ENCODE data around the gene TNNT3.

Gene TNNT3

GRCh38 chr11:1892116-1892515 is 27.4 kb upstream of the TNNT3 start:
- ChIA-PET POLR2A (interaction anchor here (1.2 kb wide), 1 partner anchor 25 kb away, joined by 3 read pairs; no protein-coding TSS in a partner anchor), CTCF (no interaction called here)
- DNase-seq (ENCODE audit: extremely low spot score), result no peak
- TF ChIP-seq ELF4 (IDR thresholded peaks at IDR 0.05), result no peak
- TF ChIP-seq ARNT (IDR thresholded peaks at IDR 0.05), result no peak
- TF ChIP-seq CTBP1 (IDR thresholded peaks at IDR 0.05; ENCODE audit: borderline replicate concordance), result no peak
- no peak for TF ChIP-seq BHLHE40 (IDR thresholded peaks at IDR 0.05; ENCODE audit: borderline replicate concordance)
- TF ChIP-seq FOXA1 (IDR thresholded peaks at IDR 0.05), result no peak
- no peak for TF ChIP-seq HDGF (IDR thresholded peaks at IDR 0.05; ENCODE audit: borderline replicate concordance)
- TF ChIP-seq L3MBTL2 (conservative IDR thresholded peaks at IDR 0.05), result no peak

GRCh38 chr11:1892558-1892957 is 26.9 kb upstream of the TNNT3 start:
- no peak for DNase-seq (ENCODE audit: extremely low spot score)
- ChIA-PET POLR2A (no interaction called here), CTCF (no interaction called here)
- TF ChIP-seq ELF4 (IDR thresholded peaks at IDR 0.05) (no peak), ZNF384 (IDR thresholded peaks at IDR 0.05) (no peak), CTBP1 (IDR thresholded peaks at IDR 0.05; ENCODE audit: borderline replicate concordance) (no peak), L3MBTL2 (conservative IDR thresholded peaks at IDR 0.05) (no peak), TARDBP (IDR thresholded peaks at IDR 0.05) (no peak)
- TF ChIP-seq, protein P1, sequence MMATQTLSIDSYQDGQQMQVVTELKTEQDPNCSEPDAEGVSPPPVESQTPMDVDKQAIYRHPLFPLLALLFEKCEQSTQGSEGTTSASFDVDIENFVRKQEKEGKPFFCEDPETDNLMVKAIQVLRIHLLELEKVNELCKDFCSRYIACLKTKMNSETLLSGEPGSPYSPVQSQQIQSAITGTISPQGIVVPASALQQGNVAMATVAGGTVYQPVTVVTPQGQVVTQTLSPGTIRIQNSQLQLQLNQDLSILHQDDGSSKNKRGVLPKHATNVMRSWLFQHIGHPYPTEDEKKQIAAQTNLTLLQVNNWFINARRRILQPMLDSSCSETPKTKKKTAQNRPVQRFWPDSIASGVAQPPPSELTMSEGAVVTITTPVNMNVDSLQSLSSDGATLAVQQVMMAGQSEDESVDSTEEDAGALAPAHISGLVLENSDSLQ (IDR thresholded peaks at IDR 0.05), result no peak

- ChIA-PET CTCF (no interaction called here), POLR2A (no interaction called here)
- DNase-seq (ENCODE audit: extremely low spot score), result no peak
- TF ChIP-seq, protein P1 (IDR thresholded peaks at IDR 0.05), result no peak
- TF ChIP-seq ARNT (IDR thresholded peaks at IDR 0.05), result no peak
- TF ChIP-seq L3MBTL2 (conservative IDR thresholded peaks at IDR 0.05), result no peak
- no peak for TF ChIP-seq HDGF (IDR thresholded peaks at IDR 0.05; ENCODE audit: borderline replicate concordance)
- no peak for TF ChIP-seq FOXA1 (IDR thresholded peaks at IDR 0.05)
- TF ChIP-seq TARDBP (IDR thresholded peaks at IDR 0.05), result no peak
- TF ChIP-seq BHLHE40 (IDR thresholded peaks at IDR 0.05; ENCODE audit: borderline replicate concordance), result no peak
- no peak for TF ChIP-seq ELF4 (IDR thresholded peaks at IDR 0.05)
- no peak for TF ChIP-seq SUZ12 (IDR thresholded peaks at IDR 0.05)
- TF ChIP-seq LEF1 (IDR thresholded peaks at IDR 0.05; ENCODE audit: borderline replicate concordance), result no peak
Observed at GRCh38 chr11:1893581-1894359, 25.7 kb upstream of the TNNT3 start.

- TF ChIP-seq LEF1 (IDR thresholded peaks at IDR 0.05; ENCODE audit: borderline replicate concordance) (no peak), SUZ12 (IDR thresholded peaks at IDR 0.05) (no peak), FOXA1 (IDR thresholded peaks at IDR 0.05) (no peak), L3MBTL2 (conservative IDR thresholded peaks at IDR 0.05) (no peak), BHLHE40 (IDR thresholded peaks at IDR 0.05; ENCODE audit: borderline replicate concordance) (no peak), TARDBP (IDR thresholded peaks at IDR 0.05) (no peak), NFRKB (IDR thresholded peaks at IDR 0.05) (no peak), FOXK2 (IDR thresholded peaks at IDR 0.05) (no peak), FOXM1 (IDR thresholded peaks at IDR 0.05; ENCODE audit: borderline replicate concordance) (no peak)
- POLR2A ChIA-PET, result no interaction called here
- CTCF ChIA-PET, result no interaction called here
- DNase-seq (ENCODE audit: extremely low spot score), result no peak
Observed at GRCh38 chr11:1894759-1895158, 24.7 kb upstream of the TNNT3 start.

DNA sequence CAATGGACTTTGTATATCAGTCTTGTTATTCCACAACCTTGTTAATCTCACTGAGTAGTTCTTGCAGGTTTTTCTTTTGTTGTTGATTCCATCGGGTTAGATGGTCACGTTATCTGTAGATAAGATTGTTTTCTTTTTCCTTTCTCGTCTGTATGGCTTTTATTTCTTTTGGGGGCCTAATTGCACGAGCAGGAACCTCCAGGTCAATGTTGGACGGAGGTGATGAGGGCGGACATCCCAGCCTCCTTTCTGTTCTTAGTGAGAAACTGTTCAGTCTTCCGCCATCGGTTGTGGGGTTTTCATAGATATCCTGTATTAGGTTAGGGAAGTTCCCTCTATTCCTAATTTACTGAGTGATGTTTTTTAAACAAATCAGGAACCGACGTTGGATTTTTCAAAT is 23.0 kb upstream of the TNNT3 start:
- DNase-seq (ENCODE audit: extremely low spot score), result no peak
- POLR2A ChIA-PET, result no interaction called here
- TF ChIP-seq FOXM1 (IDR thresholded peaks at IDR 0.05; ENCODE audit: borderline replicate concordance) (no peak), FOXK2 (IDR thresholded peaks at IDR 0.05) (no peak), SUZ12 (IDR thresholded peaks at IDR 0.05) (no peak), TARDBP (IDR thresholded peaks at IDR 0.05) (no peak), L3MBTL2 (conservative IDR thresholded peaks at IDR 0.05) (no peak), SP1 (IDR thresholded peaks at IDR 0.05) (no peak), CTBP1 (IDR thresholded peaks at IDR 0.05; ENCODE audit: borderline replicate concordance) (no peak), ELF4 (IDR thresholded peaks at IDR 0.05) (no peak), ARNT (IDR thresholded peaks at IDR 0.05) (no peak), BHLHE40 (IDR thresholded peaks at IDR 0.05; ENCODE audit: borderline replicate concordance) (no peak), HDGF (IDR thresholded peaks at IDR 0.05; ENCODE audit: borderline replicate concordance) (no peak), LEF1 (IDR thresholded peaks at IDR 0.05; ENCODE audit: borderline replicate concordance) (no peak), FOXA1 (IDR thresholded peaks at IDR 0.05) (no peak), NFRKB (IDR thresholded peaks at IDR 0.05) (no peak), ZNF384 (IDR thresholded peaks at IDR 0.05) (no peak)
- TF ChIP-seq, protein P1 (IDR thresholded peaks at IDR 0.05), result no peak

GRCh38 chr11:1896923-1897322 is 22.6 kb upstream of the TNNT3 start:
- DNase-seq (ENCODE audit: extremely low spot score), result no peak

More for the DNA sequence above, 23.0 kb upstream of the TNNT3 start:
- CTCF ChIA-PET, result no interaction called here

More at GRCh38 chr11:1896923-1897322, 22.6 kb upstream of the TNNT3 start:
- ChIA-PET POLR2A (no interaction called here), CTCF (no interaction called here)
- TF ChIP-seq TARDBP (IDR thresholded peaks at IDR 0.05) (no peak), LEF1 (IDR thresholded peaks at IDR 0.05; ENCODE audit: borderline replicate concordance) (no peak), L3MBTL2 (conservative IDR thresholded peaks at IDR 0.05) (no peak), SP1 (IDR thresholded peaks at IDR 0.05) (no peak), SUZ12 (IDR thresholded peaks at IDR 0.05) (no peak), BHLHE40 (IDR thresholded peaks at IDR 0.05; ENCODE audit: borderline replicate concordance) (no peak)

All from HEK293T (cell line).